SK-N-SH (cell line): Measurements from ENCODE around the gene PTPRK. TPM values are rescaled to one million over a fixed set of nuclear protein-coding genes. Genes with fewer than 3 reads are reported as not detected.

ENCODE experiments used
- CTCF ChIA-PET: fragments of 300-600, 350-600 bp; formaldehyde crosslinking; extraction: SDS; loops from one replicate; lab custom pipeline; 2021; lab: Yijun Ruan, JAX
- POLR2A ChIA-PET: fragments of 350-600 bp; sonication (Branson Sonifier 250); formaldehyde crosslinking; extraction: SDS; loops from one replicate; lab custom pipeline; 2020; ENCODE audit warnings: antibody characterized with exemption, inconsistent platforms; lab: Yijun Ruan, JAX
- DNase-seq: peaks from one replicate; pipeline ENCODE4 v3.0.0; 2012
- H2AFZ ChIP-seq: fragments of 200-600 bp; sonication (generic); 2 replicates; pipeline ENCODE4 v1.8.1; 2016; ENCODE audit warnings: antibody characterized with exemption, mild to moderate bottlenecking, low read depth
- H3F3A ChIP-seq: fragments of 200-600 bp; sonication (generic); replicated peaks from 2 replicates; pipeline ENCODE3; 2016; ENCODE audit warnings: antibody characterized with exemption, mild to moderate bottlenecking; ENCODE audit not compliant: insufficient read depth
- H3K27ac ChIP-seq, 2 experiments: fragments of 200-500 bp in 1 of 2; fragments of 200-600 bp in 1 of 2; sonication (Bioruptor generic) in 1 of 2; sonication (generic), shearing (Covaris generic) in 1 of 2; 2 replicates each; pipeline versions ENCODE4 v1.5.1 to v1.6.1; 2014 to 2016; ENCODE audit warnings: low read depth in 2 of 2, inconsistent platforms in 1 of 2, low read length in 1 of 2, mild to moderate bottlenecking in 1 of 2, mixed read lengths in 1 of 2
- H3K27me3 ChIP-seq: fragments of 200-600 bp; sonication (generic), shearing (Covaris generic); 2 replicates; pipeline ENCODE4 v1.6.1; 2016; ENCODE audit warnings: mixed run types; ENCODE audit not compliant: insufficient read depth
- H3K36me3 ChIP-seq, 2 experiments: fragments of 200-500 bp in 1 of 2; fragments of 200-600 bp in 1 of 2; sonication (Bioruptor generic) in 1 of 2; sonication (generic) in 1 of 2; replicated peaks in 1 of 2; 2 replicates each; pipeline versions ENCODE3 to v1.5.1; 2014 to 2016; ENCODE audit warnings: low read length in 1 of 2, mild to moderate bottlenecking in 1 of 2; ENCODE audit not compliant: insufficient read depth in 2 of 2, control insufficient read depth in 1 of 2
- H3K4me1 ChIP-seq, 2 experiments: fragments of 200-500 bp in 1 of 2; fragments of 200-600 bp in 1 of 2; sonication (Bioruptor generic) in 1 of 2; sonication (generic), shearing (Covaris generic) in 1 of 2; 2 replicates each; pipeline versions ENCODE4 v1.5.1 to v1.6.1; 2014 to 2016; ENCODE audit warnings: low read depth in 1 of 2, low read length in 1 of 2, mixed run types in 1 of 2; ENCODE audit not compliant: insufficient read depth in 2 of 2, control insufficient read depth in 1 of 2
- H3K4me2 ChIP-seq: fragments of 200-600 bp; sonication (generic), shearing (Covaris generic); 2 replicates; pipeline ENCODE4 v1.6.1; 2017; ENCODE audit warnings: mixed run types
- H3K4me3 ChIP-seq, 2 experiments: fragments of 200-500 bp in 1 of 2; fragments of 200-600 bp in 1 of 2; sonication (Bioruptor generic) in 1 of 2; sonication (generic), shearing (Covaris generic) in 1 of 2; 2 replicates each; pipeline versions ENCODE4 v1.5.1 to v1.8.1; 2014 to 2016; ENCODE audit warnings: low read depth in 2 of 2, inconsistent platforms in 1 of 2, low read length in 1 of 2, mild to moderate bottlenecking in 1 of 2, mixed read lengths in 1 of 2, moderate library complexity in 1 of 2
- H3K79me2 ChIP-seq: fragments of 200-600 bp; sonication (generic); 2 replicates; pipeline ENCODE4 v1.8.1; 2017; ENCODE audit warnings: mild to moderate bottlenecking; ENCODE audit not compliant: insufficient read depth
- H3K9ac ChIP-seq: fragments of 200-600 bp; sonication (generic); 2 replicates; pipeline ENCODE4 v1.6.1; 2017; ENCODE audit warnings: mixed run types
- H3K9me2 ChIP-seq: fragments of 200-600 bp; sonication (generic); 2 replicates; pipeline ENCODE4 v1.6.1; 2017; ENCODE audit warnings: mixed run types
- H3K9me3 ChIP-seq: fragments of 200-600 bp; sonication (generic); 2 replicates; pipeline ENCODE4 v1.6.1; 2017; ENCODE audit warnings: mixed run types, mild to moderate bottlenecking, moderate library complexity
- H4K20me1 ChIP-seq: fragments of 200-600 bp; sonication (generic); 2 replicates; pipeline ENCODE4 v1.6.1; 2017; ENCODE audit warnings: mild to moderate bottlenecking, mixed run types; ENCODE audit not compliant: insufficient read depth
- ELF1 ChIP-seq: IDR thresholded peaks from 2 replicates; pipeline ENCODE4 v1.4.0; 2012
- EP300 ChIP-seq, 2 experiments: IDR thresholded peaks; 2 replicates each; pipeline versions ENCODE4 v1.4.0 to v1.6.1; 2012; ENCODE audit warnings: borderline replicate concordance in 1 of 2, low read depth in 1 of 2, low read length in 1 of 2
- EZH2phosphoT487 ChIP-seq: fragments of 200-600 bp; sonication (generic); IDR thresholded peaks from 2 replicates; pipeline ENCODE4 v1.6.1; 2017; ENCODE audit warnings: low read depth, mixed run types, mild to moderate bottlenecking, antibody characterized with exemption, moderate library complexity, borderline replicate concordance
- FOSL2 ChIP-seq: IDR thresholded peaks from 2 replicates; pipeline ENCODE4 v1.4.0; 2012; ENCODE audit warnings: low read depth, mild to moderate bottlenecking, moderate library complexity, borderline replicate concordance
- GABPA ChIP-seq: IDR thresholded peaks from 2 replicates; pipeline ENCODE4 v1.4.0; 2012; ENCODE audit warnings: low read depth, mild to moderate bottlenecking
- MEF2A ChIP-seq: IDR thresholded peaks from 2 replicates; pipeline ENCODE4 v1.4.0; 2012; ENCODE audit warnings: low read depth, borderline replicate concordance
- MXI1 ChIP-seq: IDR thresholded peaks from 2 replicates; pipeline ENCODE4 v1.6.1; 2012; ENCODE audit warnings: mild to moderate bottlenecking, low read depth, low read length, improper control_type of control experiment
- POLR2AphosphoS5 ChIP-seq: IDR thresholded peaks from 2 replicates; pipeline ENCODE4 v1.6.1; 2012; ENCODE audit warnings: low read depth, low read length
- RCOR1 ChIP-seq: fragments of 150-350 bp; IDR thresholded peaks from 2 replicates; pipeline ENCODE4 v1.6.1; 2017; ENCODE audit warnings: antibody characterized with exemption, low read length
- RFX5 ChIP-seq: IDR thresholded peaks from 2 replicates; pipeline ENCODE4 v1.6.1; 2012; ENCODE audit warnings: mild to moderate bottlenecking, improper control_type of control experiment, low read length
- RXRA ChIP-seq: IDR thresholded peaks from 2 replicates; pipeline ENCODE4 v1.4.0; 2012; ENCODE audit warnings: low read depth, mild to moderate bottlenecking, borderline replicate concordance
- SIN3A ChIP-seq: IDR thresholded peaks from 2 replicates; pipeline ENCODE4 v1.6.1; 2012; ENCODE audit warnings: low read depth, mild to moderate bottlenecking, low read length, moderate library complexity, borderline replicate concordance
- SMC3 ChIP-seq: IDR thresholded peaks from 2 replicates; pipeline ENCODE4 v1.6.1; 2012; ENCODE audit warnings: low read depth, low read length, improper control_type of control experiment
- TAF1 ChIP-seq: IDR thresholded peaks from 2 replicates; pipeline ENCODE4 v1.6.1; 2012; ENCODE audit warnings: low read depth, mild to moderate bottlenecking, low read length, moderate library complexity, borderline replicate concordance
- TEAD4 ChIP-seq: IDR thresholded peaks from 2 replicates; pipeline ENCODE4 v1.4.0; 2012; ENCODE audit warnings: mild to moderate bottlenecking, borderline replicate concordance; ENCODE audit not compliant: insufficient read depth
- WGBS: methylation state at CpG from one replicate; pipeline ENCODE4 v1.1.6; 2017; ENCODE audit warnings: low lambda C conversion rate; 5-methylcytosine and 5-hydroxymethylcytosine counted together
- polyA plus RNA-seq, 3 experiments: library from polyadenylated mRNA; depleted of rRNA; stranded (reverse); fragments of >200 nt; gene quantifications; 2 replicates each; pipeline ENCODE4 v1.2.3, GENCODE V29; 2012
- TF ChIP-seq, protein P1 (sequence below): IDR thresholded peaks from 2 replicates; pipeline ENCODE4 v1.4.0; 2012; ENCODE audit warnings: low read depth
- TF ChIP-seq, protein P2 (sequence below): fragments of 150-350 bp; IDR thresholded peaks from 2 replicates; pipeline ENCODE4 v1.6.1; 2016; ENCODE audit warnings: mild to moderate bottlenecking, low read depth, low read length
- TF ChIP-seq, protein P3 (sequence below): fragments of 200-600 bp; sonication (generic); IDR thresholded peaks from 2 replicates; pipeline ENCODE4 v1.6.1; 2017; ENCODE audit warnings: antibody characterized with exemption, mild to moderate bottlenecking, moderate library complexity
- TF ChIP-seq, protein P4 (sequence below): IDR thresholded peaks from 2 replicates; pipeline ENCODE4; 2012

The PTPRK gene
- polyA plus RNA-seq, 1 of the 3 experiments (the other 2 are of a cell fraction) = 9.5 TPM

DNA sequence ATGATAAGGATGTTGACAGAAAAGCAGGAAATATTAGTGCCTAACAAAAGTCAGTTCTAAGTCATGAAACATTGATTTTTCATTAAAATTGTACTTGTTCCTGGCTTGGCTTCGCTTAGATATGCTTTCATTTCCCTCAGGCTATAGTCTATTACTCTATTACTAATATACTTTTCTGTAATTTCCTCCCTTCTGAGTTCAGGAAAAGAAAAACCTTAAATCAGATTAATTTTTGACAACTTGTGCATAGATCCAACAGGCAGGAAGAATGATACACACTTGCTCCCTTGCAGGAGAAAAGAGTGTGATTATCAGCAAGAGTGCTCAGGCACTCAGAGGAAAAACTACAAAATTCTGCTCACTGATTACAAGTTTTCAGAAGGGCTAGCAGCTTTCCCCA, 474.4 kb downstream of the PTPRK start:
- ChIA-PET CTCF (no interaction called here), POLR2A (no interaction called here)
- WGBS = 89% methylated on average over 1 of the region's 1 CpG

More for the DNA sequence above, 474.4 kb downstream of the PTPRK start:
- Histone ChIP-seq H3K27me3 (no peaks in the 10 kb centered on the region), H3K9ac (no peak overlapping the region), H3K27ac (no peak overlapping the region), H3F3A (peaks cover 6% of the 10 kb centered on the region), H4K20me1 (no peaks in the 10 kb centered on the region), H3K4me2 (no peak overlapping the region), H3K79me2 (no peaks in the 10 kb centered on the region), H3K9me3 (no peaks in the 10 kb centered on the region), H3K9me2 (no peaks in the 10 kb centered on the region; the same call in 1 of the 2 replicates), H2AFZ (no peak overlapping the region), H3K4me3 (no peak overlapping the region), H3K36me3 (peaks cover 0 to 25% of the 10 kb centered on the region in 2 experiments), H3K4me1 (no peaks in the 10 kb centered on the region)
- no peak for DNase-seq
- no peak for TF ChIP-seq RXRA
- no peak for TF ChIP-seq TEAD4
- TF ChIP-seq, protein P1, sequence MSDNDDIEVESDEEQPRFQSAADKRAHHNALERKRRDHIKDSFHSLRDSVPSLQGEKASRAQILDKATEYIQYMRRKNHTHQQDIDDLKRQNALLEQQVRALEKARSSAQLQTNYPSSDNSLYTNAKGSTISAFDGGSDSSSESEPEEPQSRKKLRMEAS = no peak
- TF ChIP-seq, protein P2, sequence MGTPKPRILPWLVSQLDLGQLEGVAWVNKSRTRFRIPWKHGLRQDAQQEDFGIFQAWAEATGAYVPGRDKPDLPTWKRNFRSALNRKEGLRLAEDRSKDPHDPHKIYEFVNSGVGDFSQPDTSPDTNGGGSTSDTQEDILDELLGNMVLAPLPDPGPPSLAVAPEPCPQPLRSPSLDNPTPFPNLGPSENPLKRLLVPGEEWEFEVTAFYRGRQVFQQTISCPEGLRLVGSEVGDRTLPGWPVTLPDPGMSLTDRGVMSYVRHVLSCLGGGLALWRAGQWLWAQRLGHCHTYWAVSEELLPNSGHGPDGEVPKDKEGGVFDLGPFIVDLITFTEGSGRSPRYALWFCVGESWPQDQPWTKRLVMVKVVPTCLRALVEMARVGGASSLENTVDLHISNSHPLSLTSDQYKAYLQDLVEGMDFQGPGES = no peak
- no peak for TF ChIP-seq RFX5
- TF ChIP-seq FOSL2 = no peak
- no peak for TF ChIP-seq ELF1
- TF ChIP-seq, protein P3, sequence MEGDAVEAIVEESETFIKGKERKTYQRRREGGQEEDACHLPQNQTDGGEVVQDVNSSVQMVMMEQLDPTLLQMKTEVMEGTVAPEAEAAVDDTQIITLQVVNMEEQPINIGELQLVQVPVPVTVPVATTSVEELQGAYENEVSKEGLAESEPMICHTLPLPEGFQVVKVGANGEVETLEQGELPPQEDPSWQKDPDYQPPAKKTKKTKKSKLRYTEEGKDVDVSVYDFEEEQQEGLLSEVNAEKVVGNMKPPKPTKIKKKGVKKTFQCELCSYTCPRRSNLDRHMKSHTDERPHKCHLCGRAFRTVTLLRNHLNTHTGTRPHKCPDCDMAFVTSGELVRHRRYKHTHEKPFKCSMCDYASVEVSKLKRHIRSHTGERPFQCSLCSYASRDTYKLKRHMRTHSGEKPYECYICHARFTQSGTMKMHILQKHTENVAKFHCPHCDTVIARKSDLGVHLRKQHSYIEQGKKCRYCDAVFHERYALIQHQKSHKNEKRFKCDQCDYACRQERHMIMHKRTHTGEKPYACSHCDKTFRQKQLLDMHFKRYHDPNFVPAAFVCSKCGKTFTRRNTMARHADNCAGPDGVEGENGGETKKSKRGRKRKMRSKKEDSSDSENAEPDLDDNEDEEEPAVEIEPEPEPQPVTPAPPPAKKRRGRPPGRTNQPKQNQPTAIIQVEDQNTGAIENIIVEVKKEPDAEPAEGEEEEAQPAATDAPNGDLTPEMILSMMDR = no peak
- TF ChIP-seq TAF1 = no peak
- no peak for TF ChIP-seq SIN3A
- TF ChIP-seq, protein P4, sequence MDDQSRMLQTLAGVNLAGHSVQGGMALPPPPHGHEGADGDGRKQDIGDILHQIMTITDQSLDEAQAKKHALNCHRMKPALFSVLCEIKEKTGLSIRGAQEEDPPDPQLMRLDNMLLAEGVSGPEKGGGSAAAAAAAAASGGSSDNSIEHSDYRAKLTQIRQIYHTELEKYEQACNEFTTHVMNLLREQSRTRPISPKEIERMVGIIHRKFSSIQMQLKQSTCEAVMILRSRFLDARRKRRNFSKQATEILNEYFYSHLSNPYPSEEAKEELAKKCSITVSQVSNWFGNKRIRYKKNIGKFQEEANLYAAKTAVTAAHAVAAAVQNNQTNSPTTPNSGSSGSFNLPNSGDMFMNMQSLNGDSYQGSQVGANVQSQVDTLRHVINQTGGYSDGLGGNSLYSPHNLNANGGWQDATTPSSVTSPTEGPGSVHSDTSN = no peak
- no peak for TF ChIP-seq SMC3
- no peak for TF ChIP-seq MEF2A
- TF ChIP-seq RCOR1 = no peak
- no peak for TF ChIP-seq EP300 (IDR thresholded peaks at IDR 0.05; ENCODE audit: borderline replicate concordance in 1 of 2, low read depth in 1 of 2, low read length in 1 of 2)
- no peak for TF ChIP-seq MXI1
- TF ChIP-seq GABPA = no peak
- TF ChIP-seq POLR2AphosphoS5 = no peak
- TF ChIP-seq EZH2phosphoT487 = no peak
